GM18520 (cell line): ENCODE data around the gene PRR20C.
"Not testable (repeated sequence)": the region's sequence is repeated elsewhere in the genome, so short reads cannot be mapped to it uniquely, and the experiment has no call there.

Source experiments
- ATAC-seq: cut with Tn5 transposase; IDR thresholded peaks from one replicate; pipeline ENCODE4 v1.9.1; 2021; ENCODE audit not compliant: unreplicated experiment

PRR20C gene

DNA sequence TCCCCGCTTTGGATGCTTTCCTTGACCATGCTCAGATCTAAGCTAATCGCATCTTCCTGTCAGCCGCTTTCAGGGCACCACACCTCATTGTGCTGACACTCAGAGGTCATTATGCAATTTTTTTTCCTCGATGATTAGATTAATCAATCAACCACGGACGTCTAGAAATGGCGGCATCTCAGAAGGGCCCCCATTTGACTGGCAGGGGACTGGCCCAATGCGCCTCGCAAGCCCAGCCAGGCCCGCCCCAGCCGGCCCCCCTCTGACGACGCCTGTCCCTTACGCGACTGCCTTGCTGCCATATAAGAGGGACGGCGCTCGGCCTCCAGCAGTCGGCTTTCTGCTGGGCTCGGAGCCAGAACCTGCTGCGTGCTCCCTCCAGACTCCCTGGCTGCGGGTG lies at the start of gene PRR20C:
Gene PRR20C, plus strand, starts transcription at position 301 of the 400 bp plus-strand sequence. CDS start 387 bp downstream, outside the sequence.
- not testable (repeated sequence) for ATAC-seq

DNA sequence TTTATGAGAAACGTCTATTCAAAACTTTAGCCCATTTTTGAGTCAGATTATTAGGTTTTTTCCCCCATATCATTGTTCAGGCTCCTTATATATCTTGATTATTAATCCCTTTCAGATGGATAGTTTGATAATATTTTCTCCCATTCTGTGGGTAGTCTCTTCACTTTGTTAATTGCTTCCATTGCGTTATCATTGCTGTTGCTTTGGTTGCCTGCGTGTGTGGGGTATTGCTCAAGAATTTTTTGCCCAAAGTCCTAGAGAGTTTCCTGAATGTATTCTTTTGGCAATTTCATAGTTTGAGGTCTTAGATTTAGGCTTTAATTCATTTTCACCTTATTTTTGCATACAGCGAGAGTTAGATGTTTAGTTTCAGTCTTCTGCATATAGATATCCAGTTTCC lies 38.9 kb upstream of the PRR20C start:
- no peak for ATAC-seq

DNA sequence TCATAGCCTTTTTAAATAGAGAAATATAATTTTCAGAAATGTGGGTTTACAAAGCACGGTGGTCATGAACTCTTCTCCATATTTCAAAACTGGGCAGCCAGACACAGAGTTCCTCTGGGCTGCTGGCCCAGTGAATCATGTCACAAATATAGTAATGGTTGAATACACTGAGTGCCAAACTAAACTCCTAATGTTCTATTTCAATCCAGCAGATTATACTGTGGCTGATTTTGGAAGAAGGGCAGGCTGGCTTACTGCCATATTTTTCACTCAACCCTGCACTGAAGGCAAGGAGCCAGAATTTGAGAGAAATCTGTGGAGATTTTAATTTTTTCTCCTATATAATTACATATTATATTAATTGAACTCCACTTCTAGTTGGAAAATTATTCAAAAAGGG lies 30.2 kb upstream of the PRR20C start:
- ATAC-seq, result no peak

DNA sequence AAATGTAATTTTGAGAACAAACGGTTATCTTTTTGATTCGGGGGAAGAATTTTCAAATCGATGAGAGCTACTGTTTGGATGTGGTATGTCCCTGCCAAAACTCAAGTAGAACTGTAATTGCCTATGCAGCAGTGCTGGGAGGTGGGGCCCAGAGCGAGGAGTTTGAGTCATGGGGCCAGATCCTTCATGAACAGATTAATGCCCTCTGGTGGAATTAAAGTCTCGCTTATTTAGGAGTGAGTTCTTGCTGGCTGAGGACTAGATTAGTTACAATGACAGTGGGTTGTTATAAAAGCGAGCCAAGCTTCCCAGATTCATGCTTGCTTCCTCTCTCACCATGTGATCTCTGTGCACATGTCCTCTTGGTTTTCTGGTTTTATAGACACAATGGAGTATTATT lies 25.0 kb upstream of the PRR20C start:
- no peak for ATAC-seq

DNA sequence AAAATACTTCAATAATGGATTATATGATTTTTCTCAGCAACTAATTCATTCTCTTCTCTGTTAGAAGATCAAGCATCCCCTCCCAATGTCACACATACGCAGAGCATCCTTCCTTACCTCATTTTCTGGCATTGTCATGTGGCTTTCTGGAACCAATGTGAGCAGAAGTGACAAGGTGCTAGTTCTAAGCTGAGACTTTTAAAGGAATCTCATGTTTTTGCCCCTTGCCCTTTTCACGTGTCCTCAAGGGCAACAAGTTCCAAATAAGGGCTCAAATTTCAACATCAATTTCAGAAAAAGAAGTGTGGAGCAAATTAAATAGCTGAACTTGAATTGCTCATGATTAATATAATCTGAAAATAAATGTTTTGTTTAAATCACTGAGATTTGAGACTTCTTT lies 17.8 kb upstream of the PRR20C start:
- no peak for ATAC-seq

DNA sequence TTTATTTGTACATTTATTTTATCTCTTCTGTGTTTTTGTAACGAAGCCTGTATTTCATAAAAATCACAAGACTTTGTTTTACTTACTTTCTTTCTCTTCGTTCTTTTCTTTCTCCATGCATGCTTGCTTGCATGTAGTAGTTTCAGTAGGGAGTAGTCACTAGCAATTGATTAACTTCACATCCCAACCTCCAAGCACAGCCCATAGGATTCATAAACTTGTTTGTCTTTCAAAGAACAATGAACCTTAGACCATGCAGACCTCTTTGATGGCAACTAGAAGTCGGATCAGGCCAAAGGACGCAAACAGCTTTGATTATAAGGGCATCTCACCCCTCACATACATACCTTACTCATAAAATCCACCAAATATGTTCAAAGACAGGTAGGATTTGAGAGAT lies 16.3 kb upstream of the PRR20C start:
- ATAC-seq, result no peak

DNA sequence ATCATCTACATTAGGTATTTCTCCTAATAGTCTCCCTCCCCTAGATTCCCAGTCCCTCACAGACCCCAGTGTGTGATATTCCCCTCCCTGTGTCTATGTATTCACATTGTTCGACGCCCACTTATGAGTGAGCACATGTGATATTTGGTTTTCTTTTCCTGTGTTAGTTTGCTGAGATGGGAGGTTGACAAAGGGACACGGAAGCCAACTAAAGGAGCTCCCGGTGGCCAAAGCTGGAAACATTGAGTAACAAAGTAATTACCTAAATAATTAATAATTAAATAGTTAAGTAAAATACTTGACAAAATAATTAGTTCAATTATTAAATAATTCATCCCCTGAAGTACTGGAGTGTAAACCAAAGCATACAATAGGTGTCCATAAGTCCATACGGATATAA lies 14.9 kb upstream of the PRR20C start:
- ATAC-seq, result no peak

DNA sequence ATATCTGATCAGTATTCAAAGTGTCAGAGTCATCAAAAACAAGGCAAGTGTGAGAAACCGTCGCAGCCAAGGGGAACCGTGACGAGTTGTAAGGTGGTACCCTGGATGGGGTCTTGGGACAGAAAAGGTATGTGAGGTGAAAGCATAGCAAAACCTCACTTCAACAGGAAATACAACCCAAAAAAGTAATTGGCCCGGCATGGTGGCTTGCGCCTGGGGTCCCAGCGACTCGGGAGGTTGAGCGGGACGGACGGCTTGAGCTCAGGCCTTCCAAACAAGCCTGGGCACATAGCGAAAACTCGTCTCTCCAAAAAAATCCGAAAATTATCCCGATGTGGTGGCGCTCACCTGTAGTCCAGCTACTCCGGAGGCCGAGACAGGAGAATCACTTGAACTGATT lies 14.1 kb upstream of the PRR20C start:
- not testable (repeated sequence) for ATAC-seq

DNA sequence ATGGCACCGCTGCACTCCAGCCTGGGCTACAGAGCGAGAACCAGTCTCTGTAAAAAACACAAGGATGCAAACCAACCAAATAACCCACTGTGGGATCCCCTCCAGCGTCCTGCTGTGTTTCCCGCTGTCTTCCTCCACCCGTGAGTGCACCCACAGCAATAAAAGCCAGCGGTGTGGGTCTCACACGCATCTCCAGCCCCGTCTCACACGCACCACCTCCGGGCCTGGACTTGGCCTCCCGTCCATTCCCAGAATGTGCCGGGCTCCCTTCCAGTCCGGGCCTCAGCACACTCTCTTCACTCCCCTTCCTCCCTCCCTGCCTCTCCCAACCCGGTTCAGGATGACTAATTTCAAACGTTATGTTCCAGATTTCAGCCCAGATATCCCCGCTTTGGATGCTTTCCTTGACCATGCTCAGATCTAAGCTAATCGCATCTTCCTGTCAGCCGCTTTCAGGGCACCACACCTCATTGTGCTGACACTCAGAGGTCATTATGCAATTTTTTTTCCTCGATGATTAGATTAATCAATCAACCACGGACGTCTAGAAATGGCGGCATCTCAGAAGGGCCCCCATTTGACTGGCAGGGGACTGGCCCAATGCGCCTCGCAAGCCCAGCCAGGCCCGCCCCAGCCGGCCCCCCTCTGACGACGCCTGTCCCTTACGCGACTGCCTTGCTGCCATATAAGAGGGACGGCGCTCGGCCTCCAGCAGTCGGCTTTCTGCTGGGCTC lies 13.5 kb upstream of the PRR20C start, which contains the start of gene PRR20A:
Gene PRR20A, plus strand, starts transcription at position 684 of the 734 bp plus-strand sequence. CDS start 387 bp downstream, outside the sequence.
- not testable (repeated sequence) for ATAC-seq

DNA sequence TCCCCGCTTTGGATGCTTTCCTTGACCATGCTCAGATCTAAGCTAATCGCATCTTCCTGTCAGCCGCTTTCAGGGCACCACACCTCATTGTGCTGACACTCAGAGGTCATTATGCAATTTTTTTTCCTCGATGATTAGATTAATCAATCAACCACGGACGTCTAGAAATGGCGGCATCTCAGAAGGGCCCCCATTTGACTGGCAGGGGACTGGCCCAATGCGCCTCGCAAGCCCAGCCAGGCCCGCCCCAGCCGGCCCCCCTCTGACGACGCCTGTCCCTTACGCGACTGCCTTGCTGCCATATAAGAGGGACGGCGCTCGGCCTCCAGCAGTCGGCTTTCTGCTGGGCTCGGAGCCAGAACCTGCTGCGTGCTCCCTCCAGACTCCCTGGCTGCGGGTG lies 6.7 kb upstream of the PRR20C start, which contains the start of gene PRR20B:
Gene PRR20B, plus strand, starts transcription at position 301 of the 400 bp plus-strand sequence. CDS start 387 bp downstream, outside the sequence.
- not testable (repeated sequence) for ATAC-seq

DNA sequence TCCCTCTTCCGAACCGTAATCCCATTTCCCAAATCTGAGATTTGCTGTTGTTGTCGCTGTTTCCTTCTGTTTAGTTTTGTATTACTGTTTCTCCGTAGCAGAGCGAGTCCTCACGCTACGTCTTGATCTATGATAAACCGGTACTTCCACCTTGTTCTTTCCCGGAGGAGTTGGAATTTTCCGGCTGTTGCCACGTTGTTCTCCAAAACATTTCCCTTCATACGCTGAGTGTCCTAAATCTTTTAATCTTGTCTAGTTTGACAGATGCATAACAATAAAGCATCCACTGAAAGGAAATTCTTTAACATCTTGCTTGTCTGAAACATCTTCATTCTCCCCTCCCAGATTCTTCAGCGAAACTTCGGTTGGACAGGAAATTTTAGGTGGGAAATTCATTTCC lies 5.8 kb upstream of the PRR20C start:
- not testable (repeated sequence) for ATAC-seq

DNA sequence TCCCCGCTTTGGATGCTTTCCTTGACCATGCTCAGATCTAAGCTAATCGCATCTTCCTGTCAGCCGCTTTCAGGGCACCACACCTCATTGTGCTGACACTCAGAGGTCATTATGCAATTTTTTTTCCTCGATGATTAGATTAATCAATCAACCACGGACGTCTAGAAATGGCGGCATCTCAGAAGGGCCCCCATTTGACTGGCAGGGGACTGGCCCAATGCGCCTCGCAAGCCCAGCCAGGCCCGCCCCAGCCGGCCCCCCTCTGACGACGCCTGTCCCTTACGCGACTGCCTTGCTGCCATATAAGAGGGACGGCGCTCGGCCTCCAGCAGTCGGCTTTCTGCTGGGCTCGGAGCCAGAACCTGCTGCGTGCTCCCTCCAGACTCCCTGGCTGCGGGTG lies 6.5 kb downstream of the PRR20C start, which contains the start of gene PRR20D:
Gene PRR20D, plus strand, starts transcription at position 301 of the 400 bp plus-strand sequence. CDS start 387 bp downstream, outside the sequence.
- not testable (repeated sequence) for ATAC-seq

DNA sequence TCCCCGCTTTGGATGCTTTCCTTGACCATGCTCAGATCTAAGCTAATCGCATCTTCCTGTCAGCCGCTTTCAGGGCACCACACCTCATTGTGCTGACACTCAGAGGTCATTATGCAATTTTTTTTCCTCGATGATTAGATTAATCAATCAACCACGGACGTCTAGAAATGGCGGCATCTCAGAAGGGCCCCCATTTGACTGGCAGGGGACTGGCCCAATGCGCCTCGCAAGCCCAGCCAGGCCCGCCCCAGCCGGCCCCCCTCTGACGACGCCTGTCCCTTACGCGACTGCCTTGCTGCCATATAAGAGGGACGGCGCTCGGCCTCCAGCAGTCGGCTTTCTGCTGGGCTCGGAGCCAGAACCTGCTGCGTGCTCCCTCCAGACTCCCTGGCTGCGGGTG lies 13.0 kb downstream of the PRR20C start, which contains the start of gene PRR20E:
Gene PRR20E, plus strand, starts transcription at position 301 of the 400 bp plus-strand sequence. CDS start 387 bp downstream, outside the sequence.
- not testable (repeated sequence) for ATAC-seq

DNA sequence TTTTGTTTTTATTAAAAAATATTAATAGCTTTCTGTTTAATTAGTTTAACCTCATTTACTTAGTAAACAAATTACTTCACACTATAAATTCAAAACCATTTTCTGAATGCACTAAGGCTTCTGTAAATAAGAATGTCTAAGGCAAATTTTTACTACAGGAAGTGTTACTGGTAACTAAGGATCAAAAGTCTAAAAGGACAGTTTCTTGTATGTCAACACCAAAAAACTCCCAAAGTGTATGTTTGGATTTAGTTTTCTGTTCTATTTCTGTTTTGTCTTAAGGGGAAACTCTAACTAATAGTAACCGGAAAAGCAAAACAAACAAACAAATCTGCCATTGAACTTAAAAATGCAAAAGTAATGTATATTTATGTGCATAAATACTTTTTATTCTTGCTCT lies 37.8 kb downstream of the PRR20C start:
- no peak for ATAC-seq
